Measurements from ENCODE around the gene IFITM10. TPM values are rescaled to one million over a fixed set of nuclear protein-coding genes. Genes with fewer than 3 reads are reported as not detected.

Gene IFITM10
- total RNA-seq, 2 donors from 2014 or later: 2.3 to 8.1 TPM

DNA sequence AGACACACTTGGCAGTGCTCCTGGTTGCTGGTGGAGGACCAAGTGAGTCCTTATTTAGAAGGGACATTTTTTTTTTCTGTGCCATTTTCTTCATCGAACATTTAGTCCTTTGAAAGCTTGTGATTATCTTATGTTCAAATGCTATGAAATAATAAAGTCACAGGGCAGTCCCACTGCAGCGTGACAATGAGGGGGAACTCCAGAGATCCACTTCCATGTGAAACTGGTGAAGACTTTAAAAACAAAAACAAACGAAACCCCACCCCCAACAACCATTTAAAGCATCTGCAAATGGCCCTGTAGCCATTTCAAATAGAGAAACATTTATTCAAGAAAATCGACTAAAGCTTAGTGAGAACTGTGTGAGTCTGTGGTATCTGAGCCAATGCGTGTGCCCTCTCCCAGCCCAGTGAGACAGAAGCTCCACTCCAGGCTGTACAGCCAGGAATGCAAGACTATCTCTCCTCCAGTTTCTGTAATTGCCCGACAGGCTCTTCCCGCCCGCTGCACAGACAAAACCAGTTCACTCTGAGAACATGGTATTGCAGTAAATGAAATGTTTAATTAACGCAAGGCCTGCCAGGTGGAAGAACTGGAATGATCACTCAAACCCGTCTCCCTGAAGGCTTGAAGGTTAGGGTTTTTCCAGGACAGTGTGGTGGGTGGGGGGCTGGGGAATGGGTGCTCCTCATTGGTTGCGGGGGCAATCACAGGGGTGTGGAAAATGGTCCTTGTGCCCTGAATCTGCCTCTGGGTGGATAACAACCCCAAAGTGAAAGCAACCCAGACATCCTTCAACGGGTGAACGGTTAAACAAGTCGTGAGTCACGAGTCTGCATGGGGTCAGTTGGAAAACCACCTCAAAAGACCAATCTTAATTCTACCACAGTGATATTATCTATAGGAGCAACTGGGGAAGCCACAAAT lies 45.0 kb downstream of the IFITM10 start:
- H3K9me3 Mint-ChIP-seq: no peaks in the 10 kb centered on the region
- H3K27me3 Mint-ChIP-seq: peaks cover 6 to 13% of the 10 kb centered on the region in 2 donors
- H3K27ac Mint-ChIP-seq: peak overlapping the region; percentile 25 to 33
- H3K4me3 Mint-ChIP-seq: peak overlapping the region; percentile 48
- DNase-seq (ENCODE audit: low spot score): no peak
- peaks cover 9% of the 10 kb centered on the region for H3K36me3 Mint-ChIP-seq
- peak; percentile 50 to 60 for ATAC-seq
- H3K4me1 Mint-ChIP-seq (ENCODE audit: low read depth in 2 of 2): peaks cover 8 to 42% of the 10 kb centered on the region in 2 donors

DNA sequence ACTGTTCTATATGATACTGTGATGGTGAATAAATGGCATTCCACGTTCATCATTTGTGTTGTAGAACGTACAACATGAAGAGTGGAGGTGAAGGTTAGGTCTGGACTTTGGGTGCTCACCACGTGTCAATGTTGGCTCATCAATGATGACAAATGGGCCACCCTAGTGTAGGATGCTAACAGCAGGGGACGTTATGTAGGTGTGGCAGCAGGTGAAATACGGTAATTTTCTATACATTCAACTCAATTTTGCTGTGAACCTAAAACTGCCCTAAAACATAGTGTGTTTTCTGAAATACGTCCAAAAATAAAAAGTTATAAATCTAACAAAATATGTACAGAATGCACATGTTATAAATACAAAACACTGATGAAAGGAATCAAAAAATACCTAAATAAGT lies 47.2 kb downstream of the IFITM10 start:
- Mint-ChIP-seq H3K4me1 (ENCODE audit: low read depth in 2 of 2) (peaks cover 8 to 42% of the 10 kb centered on the region in 2 donors), H3K9me3 (peaks cover 3% of the 10 kb centered on the region)

DNA sequence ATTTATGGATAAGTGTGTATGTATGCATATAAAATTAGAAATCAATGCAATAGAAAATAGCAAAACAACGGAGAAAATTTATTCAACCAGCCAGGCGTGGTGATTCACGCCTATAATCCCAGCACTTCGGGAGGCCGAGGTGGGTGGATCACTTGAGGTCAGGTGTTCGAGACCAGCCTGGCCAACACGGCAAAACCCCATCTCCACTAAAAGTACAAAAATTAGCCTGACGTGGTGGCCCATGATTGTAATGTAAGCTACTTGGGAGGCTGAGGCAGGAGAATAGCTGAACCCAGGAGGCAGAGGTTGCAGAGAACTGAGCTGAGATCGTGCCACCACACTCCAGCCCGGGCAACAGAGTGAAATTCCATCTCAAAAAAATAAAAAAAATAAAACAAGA lies 47.9 kb downstream of the IFITM10 start:
- Mint-ChIP-seq H3K4me1 (ENCODE audit: low read depth in 2 of 2) (peaks cover 11 to 42% of the 10 kb centered on the region in 2 donors), H3K9me3 (peaks cover 4% of the 10 kb centered on the region), H3K27me3 (peaks cover 0 to 8% of the 10 kb centered on the region in 2 donors), H3K27ac (no peak overlapping the region), H3K36me3 (peaks cover 9% of the 10 kb centered on the region), H3K4me3 (no peak overlapping the region)
- ATAC-seq: no peak
- no peak for DNase-seq (ENCODE audit: low spot score)

More for the DNA sequence above, 47.2 kb downstream of the IFITM10 start:
- DNase-seq (ENCODE audit: low spot score) (no peak), ATAC-seq (no peak)
- Mint-ChIP-seq H3K36me3 (peaks cover 9% of the 10 kb centered on the region), H3K4me3 (no peak overlapping the region), H3K27me3 (peaks cover 0 to 8% of the 10 kb centered on the region in 2 donors), H3K27ac (no peak overlapping the region)

DNA sequence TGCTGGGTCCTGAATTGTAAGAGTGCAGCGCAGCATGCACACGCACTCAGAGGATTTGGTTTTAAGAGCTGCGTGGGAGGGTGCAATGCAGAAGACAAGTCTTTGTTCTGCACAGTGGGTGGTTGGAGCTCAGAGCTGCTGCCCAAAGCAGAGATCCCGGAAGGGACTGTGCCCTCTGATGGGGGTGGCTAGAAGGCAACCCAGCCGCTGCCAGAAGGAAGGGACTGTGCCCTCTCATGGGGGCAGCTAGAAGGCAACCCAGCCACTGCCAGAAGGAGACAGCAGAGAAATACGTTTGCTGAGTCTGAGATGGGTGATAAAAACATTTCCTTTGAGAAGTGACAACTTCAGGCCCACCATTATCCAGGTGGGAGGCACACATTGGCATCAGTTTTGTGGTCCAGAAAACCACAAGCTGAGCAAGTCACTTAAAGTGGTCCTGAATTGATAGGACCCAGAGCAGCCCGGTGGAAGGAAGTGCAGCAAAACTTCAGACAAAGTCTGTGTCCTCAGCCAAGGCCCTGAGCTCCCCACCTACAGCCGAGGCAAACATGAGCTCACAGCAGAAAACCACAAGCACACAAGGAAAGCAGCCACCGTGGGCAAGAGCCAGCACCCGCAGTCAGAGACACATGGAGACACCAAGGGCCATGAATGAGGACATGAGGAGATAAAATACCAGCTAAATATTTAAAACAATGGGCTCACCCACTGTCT lies 49.1 kb downstream of the IFITM10 start:
- ATAC-seq: peak; percentile 32 to 63
- H3K4me1 Mint-ChIP-seq (ENCODE audit: low read depth in 2 of 2): peaks cover 9 to 42% of the 10 kb centered on the region in 2 donors
- H3K27me3 Mint-ChIP-seq: peaks cover 0 to 6% of the 10 kb centered on the region in 2 donors
- peak overlapping the region; percentile 11 for H3K4me3 Mint-ChIP-seq
- peaks cover 4% of the 10 kb centered on the region for H3K9me3 Mint-ChIP-seq
- H3K36me3 Mint-ChIP-seq: peaks cover 9% of the 10 kb centered on the region
- peak overlapping the region in 1 of 2 donors; percentile 36 for H3K27ac Mint-ChIP-seq
- no peak for DNase-seq (ENCODE audit: low spot score)

DNA sequence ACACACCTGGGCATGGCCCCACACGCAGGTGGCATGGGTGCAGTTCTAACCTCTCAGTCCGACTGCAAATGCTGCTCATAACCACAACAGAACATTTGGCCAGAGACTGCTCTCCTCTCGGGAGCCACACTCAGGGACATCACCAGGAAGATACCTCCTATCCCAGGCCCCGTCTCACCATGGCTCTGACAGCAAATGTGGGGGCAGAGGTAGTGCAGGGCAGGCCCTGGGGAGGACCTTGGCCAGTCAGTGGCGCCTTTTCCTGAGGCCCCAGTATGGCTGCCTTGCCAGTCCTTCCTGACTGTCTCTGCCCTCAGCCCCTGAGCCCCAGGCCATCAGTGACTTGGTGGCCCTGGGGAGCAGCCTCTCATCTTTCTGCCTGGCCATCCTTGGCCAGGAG lies 50.6 kb downstream of the IFITM10 start:
- DNase-seq (ENCODE audit: low spot score): no peak
- Mint-ChIP-seq H3K36me3 (peaks cover 9% of the 10 kb centered on the region), H3K4me1 (ENCODE audit: low read depth in 2 of 2) (peaks cover 13 to 33% of the 10 kb centered on the region in 2 donors), H3K4me3 (no peak overlapping the region), H3K9me3 (peaks cover 4% of the 10 kb centered on the region), H3K27me3 (peaks cover 0 to 6% of the 10 kb centered on the region in 2 donors), H3K27ac (no peak overlapping the region)
- ATAC-seq: no peak

DNA sequence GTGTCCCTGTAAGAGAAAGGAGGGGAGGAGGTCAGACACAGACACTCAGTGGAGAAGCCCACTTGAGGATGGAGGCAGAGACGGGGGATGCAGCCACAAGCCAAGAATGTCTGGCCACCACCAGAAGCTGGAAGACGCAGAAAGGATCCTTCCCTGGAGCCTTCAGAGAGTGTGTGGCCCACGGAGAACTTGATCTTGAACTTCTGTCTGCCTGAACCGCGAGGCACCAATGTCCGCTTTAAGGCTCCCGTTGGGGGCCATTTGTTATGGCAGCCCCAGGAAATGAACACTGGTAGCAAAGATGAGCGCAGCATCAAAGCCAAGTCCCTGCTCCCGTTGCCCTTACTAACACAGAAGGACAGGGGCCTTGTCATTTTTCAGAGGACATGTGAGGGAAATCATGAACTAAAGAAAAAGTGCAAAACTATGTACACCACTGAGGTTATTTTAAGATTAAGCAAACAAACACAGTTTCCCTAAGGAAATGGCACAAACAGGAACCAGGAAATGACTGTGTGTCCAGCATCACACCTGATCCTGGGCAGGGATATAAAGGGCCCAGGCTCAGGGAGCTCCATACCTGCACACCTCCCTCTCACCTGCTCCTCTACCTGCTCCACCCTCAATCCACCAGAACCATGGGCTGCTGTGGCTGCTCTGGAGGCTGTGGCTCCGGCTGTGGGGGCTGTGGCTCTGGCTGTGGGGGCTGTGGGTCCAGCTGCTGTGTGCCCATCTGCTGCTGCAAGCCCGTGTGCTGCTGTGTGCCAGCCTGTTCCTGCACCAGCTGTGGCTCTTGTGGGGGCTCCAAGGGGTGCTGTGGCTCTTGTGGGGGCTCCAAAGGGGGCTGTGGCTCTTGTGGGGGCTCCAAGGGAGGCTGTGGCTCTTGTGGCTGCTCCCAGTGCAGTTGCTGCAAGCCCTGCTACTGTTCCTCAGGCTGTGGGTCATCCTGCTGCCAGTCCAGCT lies 53.5 kb downstream of the IFITM10 start, which contains the start of gene KRTAP5-6:
KRTAP5-6 (plus strand) TSS at position 588 of the 963 bp plus-strand sequence; CDS start at position 639, 51 bp downstream.
- Mint-ChIP-seq H3K36me3 (peaks cover 5% of the 10 kb centered on the region), H3K27me3 (peaks cover 0 to 12% of the 10 kb centered on the region in 2 donors), H3K4me1 (ENCODE audit: low read depth in 2 of 2) (peaks cover 20 to 30% of the 10 kb centered on the region in 2 donors), H3K4me3 (peak within 1 kb of the TSS; percentile 2), H3K9me3 (peaks cover 4% of the 10 kb centered on the region), H3K27ac (peak within 1 kb of the TSS; percentile 36 to 40)
- ATAC-seq (no peak), DNase-seq (ENCODE audit: low spot score) (no peak)

DNA sequence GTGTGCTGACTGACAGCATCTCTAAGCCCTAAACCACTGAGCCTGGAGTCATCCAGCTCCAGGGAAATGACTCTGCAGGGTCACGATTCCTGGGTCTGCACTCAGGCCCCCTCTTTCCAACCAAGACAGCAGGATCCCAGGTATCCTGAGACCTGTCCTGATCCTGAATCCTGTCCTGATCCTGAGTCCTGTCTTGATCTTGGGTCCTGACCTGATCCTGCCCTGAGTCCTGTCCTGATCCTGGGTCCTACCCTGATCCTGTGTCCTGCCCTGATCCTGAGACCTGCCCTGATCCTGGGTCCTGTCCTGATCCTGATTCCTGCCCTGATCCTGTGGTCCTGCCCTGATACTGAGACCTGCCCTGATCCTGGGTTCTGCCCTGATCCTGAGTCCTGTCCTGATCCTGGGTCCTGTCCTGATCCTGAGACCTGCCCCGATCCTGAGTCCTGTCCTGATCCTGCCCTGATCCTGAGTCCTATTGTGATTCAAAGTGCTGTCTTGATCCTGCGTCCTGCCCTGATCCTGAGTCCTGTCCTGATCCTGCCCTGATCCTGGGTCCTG lies 54.8 kb downstream of the IFITM10 start:
- H3K27ac Mint-ChIP-seq: peak overlapping the region; percentile 19 to 40
- H3K4me3 Mint-ChIP-seq: peak overlapping the region; percentile 2
- H3K9me3 Mint-ChIP-seq: peaks cover 4% of the 10 kb centered on the region
- DNase-seq (ENCODE audit: low spot score) (no peak), ATAC-seq (no peak)
- H3K27me3 Mint-ChIP-seq: peaks cover 0 to 12% of the 10 kb centered on the region in 2 donors
- no peaks in the 10 kb centered on the region for H3K36me3 Mint-ChIP-seq
- H3K4me1 Mint-ChIP-seq (ENCODE audit: low read depth in 2 of 2): peaks cover 23 to 24% of the 10 kb centered on the region in 2 donors

DNA sequence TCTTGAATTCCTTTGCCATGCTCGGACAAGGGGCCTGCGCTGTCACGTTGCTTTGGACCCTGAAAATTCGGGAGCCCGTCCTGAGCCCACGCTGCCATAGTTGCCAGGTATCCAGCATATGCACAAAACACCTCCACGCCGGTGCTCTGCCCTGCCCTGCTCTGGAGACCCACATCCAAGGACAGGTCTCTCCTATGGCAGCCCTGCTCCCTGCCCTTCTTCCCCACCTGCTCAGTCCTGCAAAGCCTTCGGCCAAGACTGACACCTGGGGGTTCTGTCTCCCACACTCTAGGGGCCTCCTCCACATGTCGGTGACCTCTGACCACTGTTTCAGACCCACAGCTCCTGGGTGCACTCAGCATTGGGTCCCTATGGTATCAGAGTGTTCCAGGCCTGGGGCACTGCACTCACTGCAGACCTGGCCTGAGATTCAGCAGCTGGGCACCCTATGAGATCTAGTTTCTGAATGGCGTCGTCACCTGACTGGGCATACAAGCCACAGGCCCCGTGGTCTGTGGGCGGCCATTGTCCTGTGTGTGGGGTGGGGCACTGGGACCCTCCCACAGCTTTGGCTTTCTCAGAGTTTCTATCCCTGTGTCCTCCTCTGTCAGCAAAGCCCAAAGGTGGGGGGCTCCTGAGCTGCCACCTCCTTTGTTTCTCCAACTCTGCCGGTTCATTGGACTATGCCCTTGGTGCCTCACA lies 55.4 kb downstream of the IFITM10 start:
- peaks cover 28 to 30% of the 10 kb centered on the region in 2 donors for H3K4me1 Mint-ChIP-seq (ENCODE audit: low read depth in 2 of 2)
- DNase-seq (ENCODE audit: low spot score): no peak
- ATAC-seq: no peak
- peaks cover 4% of the 10 kb centered on the region for H3K9me3 Mint-ChIP-seq
- peak overlapping the region in 1 of 2 donors; percentile 40 for H3K27ac Mint-ChIP-seq
- H3K4me3 Mint-ChIP-seq: no peak overlapping the region
- no peaks in the 10 kb centered on the region for H3K36me3 Mint-ChIP-seq
- H3K27me3 Mint-ChIP-seq: peaks cover 0 to 15% of the 10 kb centered on the region in 2 donors

DNA sequence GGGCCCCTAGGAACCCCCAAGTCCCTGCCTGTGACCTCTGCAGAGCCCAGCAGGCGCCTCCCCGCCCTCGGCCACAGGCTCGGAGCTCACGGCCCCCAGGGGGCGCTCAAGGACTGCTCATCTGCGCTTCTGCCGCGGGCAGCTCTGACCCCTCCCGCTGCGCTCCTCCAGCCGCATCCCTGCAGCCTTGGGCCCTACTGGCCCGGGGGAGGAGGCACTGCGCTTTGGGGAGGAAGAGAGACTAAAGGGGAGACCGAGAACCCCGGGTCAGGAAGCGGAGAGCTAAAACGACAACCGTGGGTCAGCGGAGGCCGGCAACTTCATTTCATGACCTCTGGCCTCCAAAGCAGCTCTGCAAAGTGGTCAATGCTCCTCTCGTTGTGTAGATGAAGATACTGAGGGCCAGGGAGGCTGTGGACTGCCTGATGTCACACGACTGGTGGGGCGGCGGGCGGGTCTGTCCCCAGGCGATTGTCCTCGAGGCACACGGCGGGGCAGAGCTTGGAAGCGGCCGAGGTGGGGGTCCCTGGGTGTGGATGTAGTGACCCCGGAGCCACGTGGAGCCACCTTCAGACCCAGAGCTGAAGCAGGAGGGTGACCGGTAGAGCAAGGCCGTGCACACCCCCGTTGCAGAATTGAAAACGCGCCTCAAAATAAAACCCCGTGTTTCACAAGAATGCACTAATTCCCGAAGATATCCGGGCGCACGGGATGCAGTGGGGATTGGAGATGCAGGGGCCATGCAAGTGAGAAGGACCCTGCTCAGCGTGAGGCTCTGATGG lies 56.1 kb downstream of the IFITM10 start:
- H3K27ac Mint-ChIP-seq: peak overlapping the region; percentile 47 to 57
- DNase-seq (ENCODE audit: low spot score): peak; percentile 87
- no peaks in the 10 kb centered on the region for H3K36me3 Mint-ChIP-seq
- H3K4me1 Mint-ChIP-seq (ENCODE audit: low read depth in 2 of 2): peaks cover 28 to 36% of the 10 kb centered on the region in 2 donors
- H3K4me3 Mint-ChIP-seq: no peak overlapping the region
- H3K27me3 Mint-ChIP-seq: peaks cover 0 to 15% of the 10 kb centered on the region in 2 donors
- peaks cover 4% of the 10 kb centered on the region for H3K9me3 Mint-ChIP-seq
- peak; percentile 87 to 92 for ATAC-seq

DNA sequence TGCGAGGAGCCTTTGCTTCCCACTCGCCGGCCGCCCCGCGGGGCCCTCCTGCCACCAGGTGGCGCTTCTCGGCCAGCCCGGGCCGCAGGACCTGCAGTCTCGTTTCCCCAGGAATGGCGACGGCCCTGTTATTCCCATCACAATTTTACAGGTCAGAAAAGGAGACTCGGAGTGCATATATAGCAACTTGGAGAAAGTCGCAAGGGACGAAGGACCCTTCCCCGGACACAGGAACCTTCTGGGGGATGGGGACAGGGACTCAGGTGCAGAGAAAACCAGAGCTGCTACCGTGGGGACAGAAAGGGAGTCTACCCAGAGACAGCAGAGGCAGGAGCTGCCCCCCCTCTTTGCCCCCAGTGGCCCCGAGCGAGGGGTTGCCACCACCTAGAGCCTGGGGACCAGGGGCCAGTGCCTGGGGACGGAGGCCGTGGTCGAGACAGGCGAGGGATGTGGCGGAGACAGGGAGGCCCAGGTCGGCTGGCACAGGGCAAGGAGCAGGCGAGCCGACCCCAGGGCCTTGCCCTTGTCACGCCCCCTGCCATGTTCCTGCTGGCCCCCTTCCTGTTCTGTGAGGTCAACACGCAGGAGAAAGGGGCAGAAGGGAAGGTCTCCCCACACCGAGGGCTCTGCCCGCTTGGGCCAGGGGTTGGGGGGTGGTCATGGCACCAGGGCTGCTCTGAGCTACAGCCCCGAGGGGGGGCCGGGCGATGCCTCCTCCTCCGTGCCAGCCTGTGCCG lies 56.9 kb downstream of the IFITM10 start:
- Mint-ChIP-seq H3K36me3 (no peaks in the 10 kb centered on the region), H3K27ac (peak overlapping the region; percentile 47 to 57), H3K4me3 (peak overlapping the region; percentile 40), H3K9me3 (peaks cover 4% of the 10 kb centered on the region), H3K27me3 (peaks cover 3 to 17% of the 10 kb centered on the region in 2 donors), H3K4me1 (ENCODE audit: low read depth in 2 of 2) (peaks cover 30 to 41% of the 10 kb centered on the region in 2 donors)
- peak in 1 of 2 donors; percentile 55 for ATAC-seq
- peak; percentile 73 for DNase-seq (ENCODE audit: low spot score)

DNA sequence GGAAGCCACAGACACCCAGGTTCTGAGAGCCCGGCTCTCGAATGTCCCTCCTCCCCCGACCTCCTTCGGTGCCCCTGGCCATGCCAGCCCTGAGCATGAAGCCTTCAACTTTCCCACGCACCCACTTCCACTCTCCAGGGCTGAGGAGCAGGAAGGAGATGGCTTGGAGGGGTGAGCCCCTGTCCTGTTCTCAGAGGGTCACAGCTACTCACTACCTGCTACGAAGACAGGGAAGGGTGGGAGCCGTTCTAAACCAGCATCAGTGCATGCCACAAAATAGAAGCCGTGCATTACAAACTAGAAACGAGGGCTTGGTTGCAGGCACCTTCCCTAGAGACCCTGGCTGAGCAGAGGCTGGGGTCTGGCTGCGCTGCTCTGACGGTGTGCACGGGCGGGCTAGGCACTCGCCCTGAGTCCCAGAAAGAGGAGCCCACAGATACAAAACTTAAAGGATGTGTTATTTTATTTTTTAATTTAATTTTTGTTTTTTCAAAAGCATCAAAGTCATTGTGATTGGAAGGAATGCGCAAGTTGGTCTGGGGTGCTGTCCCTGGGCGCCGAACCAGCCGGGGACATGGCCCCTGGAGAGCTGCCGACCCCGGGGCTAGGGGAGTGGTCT lies 57.6 kb downstream of the IFITM10 start:
- Mint-ChIP-seq H3K9me3 (no peaks in the 10 kb centered on the region), H3K4me3 (peak overlapping the region; percentile 40)

More for the DNA sequence above, 57.6 kb downstream of the IFITM10 start:
- ATAC-seq: no peak
- DNase-seq (ENCODE audit: low spot score): no peak
- no peak overlapping the region for H3K27ac Mint-ChIP-seq
- H3K27me3 Mint-ChIP-seq: peaks cover 7 to 16% of the 10 kb centered on the region in 2 donors
- no peaks in the 10 kb centered on the region for H3K36me3 Mint-ChIP-seq
- peaks cover 33 to 43% of the 10 kb centered on the region in 2 donors for H3K4me1 Mint-ChIP-seq (ENCODE audit: low read depth in 2 of 2)

Measured in natural killer cell treated with Interleukin-12 subunit alpha and Interleukin-12 subunit beta and Interleukin-15 and Interleukin-18, amount 100 ng/mL, for 72 hours (primary cell).